Body of pancreas (tissue), 4 donors: ENCODE measurements around the gene FAM222A. TPM values are rescaled to one million over a fixed set of nuclear protein-coding genes. Genes with fewer than 3 reads are reported as not detected.

ENCODE experiments used
- ATAC-seq: fragments of 150-250 bp; one replicate; pipeline ENCODE4 v1.9.1; 2016
- DNase-seq, 4 donors: peaks; one replicate each; pipeline ENCODE4 v3.0.0-alpha.2; 2019
- H3K27ac ChIP-seq, 4 donors: fragments of 200-600 bp; sonication (generic); 1 replicate in 3 of 4; 2 replicates in 1 of 4; pipeline versions ENCODE4 v1.5.1 to v1.6.1; 2016 to 2019; ENCODE audit warnings: mild to moderate bottlenecking in 1 of 4, mixed read lengths in 1 of 4, moderate library complexity in 1 of 4
- H3K27me3 ChIP-seq, 2 donors: fragments of 200-600 bp; sonication (generic); one replicate each; pipeline ENCODE4 v1.6.0; 2016; ENCODE audit warnings: mild to moderate bottlenecking in 1 of 2
- H3K36me3 ChIP-seq, 2 donors: fragments of 200-600 bp; sonication (generic); replicated peaks in 1 of 2; 2 replicates each; pipeline ENCODE4 v1.5.1; 2016; ENCODE audit warnings: low read depth in 2 of 2; ENCODE audit not compliant: insufficient read depth in 1 of 2
- H3K4me1 ChIP-seq: fragments of 200-600 bp; sonication (generic); one replicate; pipeline ENCODE4 v1.6.0; 2016
- H3K4me3 ChIP-seq, 2 donors: fragments of 200-600 bp; sonication (generic); 1 replicate in 1 of 2; 2 replicates in 1 of 2; pipeline ENCODE4 v1.5.1; 2016 to 2019
- H3K9me3 ChIP-seq, 3 donors: fragments of 200-600 bp; sonication (generic); 1 replicate in 2 of 3; 2 replicates in 1 of 3; pipeline ENCODE4 v1.5.1; 2016
- POLR2A ChIP-seq, 3 donors: fragments of 450-650 bp; IDR thresholded peaks; one replicate each; pipeline ENCODE4 v1.6.1; 2016; ENCODE audit warnings: antibody characterized with exemption in 3 of 3, mild to moderate bottlenecking in 2 of 3
- WGBS, 2 donors: methylation state at CpG; one replicate each; pipeline ENCODE4 v1.1.5; 2017; 5-methylcytosine and 5-hydroxymethylcytosine counted together
- intact Hi-C: fragments of 100-400 bp; cut with DNase I; formaldehyde crosslinking; loops from one replicate; pipeline ENCODE4 v1.15.1; 2023
- total RNA-seq, 2 donors: library from RNA; depleted of rRNA; stranded (reverse); fragments of >200 nt; gene quantifications; one replicate each; pipeline ENCODE4 v1.1.0, GENCODE V29; 2016
- TF ChIP-seq, protein P1 (sequence below), 7 experiments: fragments of 450-650 bp in 4 of 7; fragments of 200-600 bp in 3 of 7; sonication (generic) in 3 of 7; IDR thresholded peaks; one replicate each; pipeline ENCODE4 v1.5.1; 2016 to 2019; ENCODE audit warnings: antibody characterized with exemption in 7 of 7

FAM222A gene
- total RNA-seq, 2 donors from 2014 or later, result 8.0 to 16.2 TPM

DNA sequence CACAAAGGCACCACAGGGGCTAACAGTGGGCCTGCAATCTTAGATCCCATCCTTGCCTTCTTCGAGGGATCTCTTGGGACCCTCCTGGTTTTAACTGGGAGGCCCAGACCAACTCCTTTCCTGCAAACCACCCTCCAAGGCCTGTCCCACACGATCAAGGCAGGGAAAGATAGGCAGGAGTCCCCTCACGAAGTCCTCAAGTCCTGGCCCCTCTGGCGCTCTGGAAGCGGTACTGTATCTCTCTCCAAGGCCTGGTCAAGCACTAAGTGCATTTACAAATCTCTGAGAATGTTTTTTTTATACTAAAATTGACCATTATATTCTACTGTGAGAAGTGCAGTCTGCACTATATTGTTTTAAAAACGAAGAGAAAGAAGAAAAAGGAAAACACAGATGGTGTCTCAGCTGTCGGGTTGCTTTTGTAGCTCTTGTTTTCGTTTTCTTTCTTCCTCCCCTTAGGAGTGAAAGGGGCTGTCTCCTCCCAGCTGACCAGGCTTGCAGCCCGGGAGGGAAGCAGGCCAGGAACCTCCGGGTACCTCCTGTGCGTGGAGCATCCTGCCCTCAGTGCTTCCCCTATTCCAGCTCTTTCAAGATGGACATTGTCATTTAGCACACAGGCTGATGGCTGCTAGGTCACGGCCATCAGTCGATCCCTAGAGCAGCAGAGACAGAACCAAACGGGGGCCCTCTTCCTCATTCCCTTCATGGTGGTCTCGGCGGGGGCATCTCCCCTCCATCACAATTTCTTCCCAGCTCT, 56.7 kb downstream of the FAM222A start:
- no peak overlapping the region for H3K4me3 ChIP-seq
- no peaks in the 10 kb centered on the region for H3K9me3 ChIP-seq
- H3K27ac ChIP-seq, result no peak overlapping the region
- H3K4me1 ChIP-seq, result peaks cover 22% of the 10 kb centered on the region
- H3K27me3 ChIP-seq, result no peaks in the 10 kb centered on the region
- DNase-seq, result no peak
- 69 to 79% methylated on average over 16 of the region's 16 CpGs for WGBS, 2 donors
- intact Hi-C loops, result loop anchor here (10.0 kb wide), 1 partner anchor 335 kb away; no protein-coding TSS in a partner anchor
- no peak for ATAC-seq
- no peaks in the 10 kb centered on the region for H3K36me3 ChIP-seq
- TF ChIP-seq, protein P1, sequence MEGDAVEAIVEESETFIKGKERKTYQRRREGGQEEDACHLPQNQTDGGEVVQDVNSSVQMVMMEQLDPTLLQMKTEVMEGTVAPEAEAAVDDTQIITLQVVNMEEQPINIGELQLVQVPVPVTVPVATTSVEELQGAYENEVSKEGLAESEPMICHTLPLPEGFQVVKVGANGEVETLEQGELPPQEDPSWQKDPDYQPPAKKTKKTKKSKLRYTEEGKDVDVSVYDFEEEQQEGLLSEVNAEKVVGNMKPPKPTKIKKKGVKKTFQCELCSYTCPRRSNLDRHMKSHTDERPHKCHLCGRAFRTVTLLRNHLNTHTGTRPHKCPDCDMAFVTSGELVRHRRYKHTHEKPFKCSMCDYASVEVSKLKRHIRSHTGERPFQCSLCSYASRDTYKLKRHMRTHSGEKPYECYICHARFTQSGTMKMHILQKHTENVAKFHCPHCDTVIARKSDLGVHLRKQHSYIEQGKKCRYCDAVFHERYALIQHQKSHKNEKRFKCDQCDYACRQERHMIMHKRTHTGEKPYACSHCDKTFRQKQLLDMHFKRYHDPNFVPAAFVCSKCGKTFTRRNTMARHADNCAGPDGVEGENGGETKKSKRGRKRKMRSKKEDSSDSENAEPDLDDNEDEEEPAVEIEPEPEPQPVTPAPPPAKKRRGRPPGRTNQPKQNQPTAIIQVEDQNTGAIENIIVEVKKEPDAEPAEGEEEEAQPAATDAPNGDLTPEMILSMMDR (IDR thresholded peaks at IDR 0.05), result no peak
- TF ChIP-seq POLR2A (IDR thresholded peaks at IDR 0.05), result no peak

DNA sequence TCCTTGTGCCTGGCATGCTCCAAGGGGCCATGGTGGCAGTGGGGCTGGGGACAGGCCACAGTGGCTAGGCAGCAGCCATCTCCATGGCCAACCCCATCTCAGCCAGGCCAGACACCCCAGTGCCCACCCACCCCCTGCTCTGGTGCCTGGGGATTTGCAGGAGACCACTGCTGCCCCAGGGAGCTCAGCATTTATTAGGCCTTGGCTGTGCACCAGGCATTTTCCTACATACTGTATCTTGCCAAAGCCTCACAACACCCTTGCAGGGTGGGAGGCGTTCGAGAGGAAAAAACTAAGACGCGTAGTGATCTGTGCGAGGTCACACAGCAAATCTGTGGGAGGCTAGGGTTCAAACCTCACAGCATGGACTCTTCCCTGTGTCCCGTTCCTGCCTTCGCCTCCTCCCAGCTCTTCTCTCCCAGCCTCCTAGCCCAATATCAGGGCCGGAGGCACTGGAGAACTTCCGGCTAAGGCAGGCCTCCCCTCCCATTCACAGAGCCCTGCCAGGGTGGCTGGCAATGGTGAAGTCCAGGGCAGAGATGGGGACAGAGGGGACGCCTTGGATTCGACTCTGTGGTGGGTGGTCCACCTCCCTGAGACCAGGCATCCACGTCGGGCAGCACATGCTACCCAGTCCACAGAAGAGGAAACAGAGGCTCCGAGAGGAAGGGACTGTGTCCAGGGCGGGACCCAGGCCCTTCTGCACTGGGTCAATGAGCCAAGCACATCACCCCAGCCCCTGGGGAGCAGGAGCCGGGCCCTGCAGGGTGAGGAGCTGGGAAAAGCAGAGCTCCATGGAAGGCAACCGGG, 57.4 kb downstream of the FAM222A start:
- intact Hi-C loops, result loop anchor here (10.0 kb wide), 1 partner anchor 336 kb away; no protein-coding TSS in a partner anchor
- Histone ChIP-seq H3K27ac (no peak overlapping the region), H3K4me1 (peaks cover 19% of the 10 kb centered on the region), H3K36me3 (no peaks in the 10 kb centered on the region), H3K9me3 (no peaks in the 10 kb centered on the region), H3K27me3 (no peaks in the 10 kb centered on the region), H3K4me3 (no peak overlapping the region)
- DNase-seq (no peak), ATAC-seq (no peak)
- 86 to 89% methylated on average over 17 of the region's 17 CpGs for WGBS, 2 donors
- TF ChIP-seq, protein P1 (IDR thresholded peaks at IDR 0.05), result no peak
- no peak for TF ChIP-seq POLR2A (IDR thresholded peaks at IDR 0.05)

DNA sequence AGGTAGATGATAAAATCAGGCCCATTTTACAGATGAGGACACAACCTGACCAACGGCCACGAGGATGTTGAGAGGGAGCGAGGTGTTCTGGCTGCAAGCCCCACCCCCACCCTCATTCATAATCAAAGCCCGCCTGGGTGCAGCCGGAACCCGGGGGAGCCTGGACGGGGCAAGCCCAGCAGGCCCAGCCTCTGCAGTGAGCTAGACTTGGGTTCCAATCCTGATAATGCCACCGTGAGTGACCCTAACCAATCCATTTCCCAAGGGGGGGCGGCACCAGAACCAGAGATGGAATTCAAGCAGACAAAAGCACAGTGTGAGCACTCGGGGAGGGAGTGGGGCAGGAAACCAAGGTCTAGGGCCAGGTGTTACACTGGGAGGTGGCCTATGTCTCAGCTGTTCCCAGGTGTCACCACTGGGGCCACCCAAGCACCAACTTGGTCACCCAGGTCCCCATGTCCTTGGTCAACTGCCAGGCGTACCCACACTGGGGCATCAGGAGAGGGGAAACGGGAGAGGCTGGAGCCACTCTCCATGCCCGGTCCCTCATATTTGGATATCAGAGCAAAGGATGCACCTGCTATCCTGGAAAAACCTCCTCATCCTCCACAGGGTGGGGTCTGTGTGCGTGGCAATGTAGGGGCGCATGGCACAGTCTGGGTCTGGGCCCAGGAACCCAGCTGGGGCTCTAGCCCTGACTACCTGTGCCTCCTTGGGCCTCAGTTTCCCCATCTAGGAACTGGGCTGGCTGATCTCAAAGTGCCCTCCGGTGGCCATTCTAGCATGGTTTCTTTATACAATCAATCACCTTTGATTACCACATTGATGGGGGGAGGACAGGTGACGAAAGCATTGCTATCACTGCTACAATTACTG, 58.4 kb downstream of the FAM222A start:
- DNase-seq (no peak), ATAC-seq (no peak)
- Histone ChIP-seq H3K9me3 (no peaks in the 10 kb centered on the region), H3K36me3 (no peaks in the 10 kb centered on the region), H3K4me3 (no peak overlapping the region), H3K27ac (no peak overlapping the region), H3K27me3 (no peaks in the 10 kb centered on the region), H3K4me1 (peaks cover 15% of the 10 kb centered on the region)
- no peak for TF ChIP-seq POLR2A (IDR thresholded peaks at IDR 0.05)
- TF ChIP-seq, protein P1 (IDR thresholded peaks at IDR 0.05), result no peak
- 81 to 85% methylated on average over 15 to 17 of the region's 17 CpGs for WGBS, 2 donors
- intact Hi-C loops, result loop anchor here (10.0 kb wide), 1 partner anchor 337 kb away; no protein-coding TSS in a partner anchor

DNA sequence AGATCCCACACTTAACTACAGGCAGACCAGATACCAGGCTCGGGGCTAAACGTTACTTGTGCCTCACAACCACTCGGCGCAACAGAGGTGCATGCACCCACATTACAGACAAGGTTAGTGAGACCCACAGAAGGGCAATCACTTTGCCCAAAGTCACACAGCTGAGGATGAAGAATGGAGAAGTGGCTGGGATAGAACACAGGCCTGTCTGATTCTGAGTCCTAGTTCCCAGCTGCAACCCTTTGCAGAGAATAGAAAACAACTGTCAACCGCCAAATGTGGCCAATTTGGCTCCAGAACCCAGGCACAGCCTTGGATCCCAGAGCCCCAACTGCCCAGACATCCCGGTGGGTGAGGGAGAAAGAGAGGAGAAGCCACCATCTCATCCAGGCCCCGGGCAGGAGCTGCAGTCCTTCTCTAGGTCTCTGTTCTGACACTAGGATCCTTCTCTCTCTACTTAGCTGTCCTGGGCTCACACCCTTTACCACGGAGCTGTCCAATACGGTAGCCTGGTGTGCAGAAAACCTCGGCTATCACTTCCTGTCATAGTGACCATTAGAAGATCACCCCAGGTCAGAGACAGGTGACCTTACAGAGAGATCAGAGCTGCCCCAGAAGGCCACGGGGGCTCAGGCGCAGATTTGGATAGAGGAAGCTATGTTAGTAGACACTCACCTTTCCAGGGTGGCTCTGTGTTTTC, 59.1 kb downstream of the FAM222A start:
- ATAC-seq, result no peak
- intact Hi-C loops, result loop anchor here (10.0 kb wide), 1 partner anchor 338 kb away; no protein-coding TSS in a partner anchor
- Histone ChIP-seq H3K4me1 (peaks cover 15% of the 10 kb centered on the region), H3K27me3 (no peaks in the 10 kb centered on the region), H3K9me3 (no peaks in the 10 kb centered on the region), H3K36me3 (no peaks in the 10 kb centered on the region), H3K4me3 (no peak overlapping the region), H3K27ac (no peak overlapping the region)
- TF ChIP-seq, protein P1 (IDR thresholded peaks at IDR 0.05), result no peak
- no peak for TF ChIP-seq POLR2A (IDR thresholded peaks at IDR 0.05)
- no peak for DNase-seq
- WGBS, 2 donors, result 55 to 57% methylated on average over 8 to 12 of the region's 12 CpGs
